ENCODE results near the gene OBP2A. TPM values are rescaled to one million over a fixed set of nuclear protein-coding genes. Genes with fewer than 3 reads are reported as not detected.

Gene OBP2A
- polyA plus RNA-seq, 1 experiment = not detected

Other genes with a start within 250 kb of the OBP2A start
- 3.2 and 3.3 TPM in 2 replicates for gene PPP1R26, start 66.3 kb upstream of the OBP2A start, polyA plus RNA-seq (2011; rRNA removed)
- gene MRPS2, start 45.4 kb upstream of the OBP2A start, polyA plus RNA-seq (2011; rRNA removed) = 39.9 and 53.4 TPM in 2 replicates
- not detected in 2 replicates for gene LCN1, start 24.7 kb upstream of the OBP2A start, polyA plus RNA-seq (2011; rRNA removed)
- gene PAEP, start 15.6 kb downstream of the OBP2A start, polyA plus RNA-seq (2011; rRNA removed) = not detected in 2 replicates
- gene GLT6D1, start 93.4 kb downstream of the OBP2A start, polyA plus RNA-seq (2011; rRNA removed) = not detected in 2 replicates
- gene LCN9, start 117.2 kb downstream of the OBP2A start, polyA plus RNA-seq (2011; rRNA removed) = not detected in 2 replicates
- gene SOHLH1, start 153.4 kb downstream of the OBP2A start, polyA plus RNA-seq (2011; rRNA removed) = not detected in 2 replicates
- gene KCNT1, start 156.1 kb downstream of the OBP2A start, polyA plus RNA-seq (2011; rRNA removed) = not detected in 2 replicates

All from AG04450 (cell line).